Mesendoderm (in vitro differentiated cells): Measurements from ENCODE around the gene TTLL6.
A peak's percentile ranks its signal among the peaks of the same experiment; 100 is the strongest.

Source experiments
- DNase-seq: peaks from one replicate; pipeline ENCODE4 v3.0.0; 2013
- H2AK5ac ChIP-seq: 2 replicates; pipeline ENCODE4 v1.6.1; 2013; ENCODE audit warnings: low read length, inconsistent platforms
- H2BK120ac ChIP-seq: 2 replicates; pipeline ENCODE4 v1.6.1; 2013; ENCODE audit warnings: low read depth, mild to moderate bottlenecking, low read length, moderate library complexity, mixed read lengths
- H2BK15ac ChIP-seq: replicated peaks from 2 replicates; pipeline ENCODE4 v1.6.1; 2013; ENCODE audit warnings: low read depth, mild to moderate bottlenecking, moderate library complexity
- H2BK5ac ChIP-seq: 2 replicates; pipeline ENCODE4 v1.6.1; 2013; ENCODE audit warnings: low read length, inconsistent platforms
- H3K18ac ChIP-seq: 2 replicates; pipeline ENCODE4 v1.6.1; 2013; ENCODE audit warnings: mild to moderate bottlenecking, low read length, mixed read lengths
- H3K23ac ChIP-seq: one replicate; pipeline ENCODE4 v1.6.1; 2013; ENCODE audit warnings: low read length
- H3K27ac ChIP-seq: 2 replicates; pipeline ENCODE4 v1.5.1; 2013; ENCODE audit warnings: low read depth, mild to moderate bottlenecking, inconsistent platforms, low read length, moderate library complexity
- H3K27me3 ChIP-seq: 2 replicates; pipeline ENCODE4 v1.6.1; 2013; ENCODE audit warnings: low read length, control low read depth, mild to moderate bottlenecking, inconsistent platforms; ENCODE audit not compliant: insufficient read depth, poor library complexity
- H3K36me3 ChIP-seq: 2 replicates; pipeline ENCODE4 v1.6.1; 2013; ENCODE audit warnings: low read length, inconsistent platforms; ENCODE audit not compliant: control insufficient read depth, insufficient read depth
- H3K4ac ChIP-seq: one replicate; pipeline ENCODE4 v1.6.1; 2013; ENCODE audit warnings: low read depth, mild to moderate bottlenecking, low read length, moderate library complexity
- H3K4me1 ChIP-seq: 2 replicates; pipeline ENCODE4 v1.6.1; 2013; ENCODE audit warnings: low read depth, low read length, inconsistent platforms; ENCODE audit not compliant: control insufficient read depth
- H3K4me2 ChIP-seq: 2 replicates; pipeline ENCODE4 v1.6.1; 2013; ENCODE audit warnings: low read length
- H3K4me3 ChIP-seq: 2 replicates; pipeline ENCODE4 v1.5.1; 2013; ENCODE audit warnings: mild to moderate bottlenecking, low read length
- H3K56ac ChIP-seq: one replicate; pipeline ENCODE4 v1.6.1; 2013; ENCODE audit warnings: low read length
- H3K79me1 ChIP-seq: 2 replicates; pipeline ENCODE4 v1.6.1; 2013; ENCODE audit warnings: low read length, inconsistent platforms
- H3K79me2 ChIP-seq: 2 replicates; pipeline ENCODE4 v1.6.1; 2013; ENCODE audit warnings: mild to moderate bottlenecking, low read length; ENCODE audit not compliant: control insufficient read depth, insufficient read depth
- H3K9ac ChIP-seq: 2 replicates; pipeline ENCODE4 v1.6.1; 2013; ENCODE audit warnings: low read length, inconsistent platforms
- H4K5ac ChIP-seq: one replicate; pipeline ENCODE4 v1.6.1; 2013; ENCODE audit warnings: low read length
- H4K8ac ChIP-seq: one replicate; pipeline ENCODE4 v1.6.1; 2013; ENCODE audit warnings: low read depth, mild to moderate bottlenecking, control low read depth, low read length, moderate library complexity
- WGBS: extraction: QIAGEN DNeasy Blood & Tissue Kit; methylation state at CpG from one replicate; pipeline ENCODE4 v1.1.7; 2013; ENCODE audit warnings: low lambda C conversion rate, missing lambda C conversion rate; ENCODE audit not compliant: insufficient coverage; ENCODE audit errors: extremely low coverage; 5-methylcytosine and 5-hydroxymethylcytosine counted together

TTLL6 gene

GRCh38 chr17:48749621-48750553 is 67.1 kb downstream of the TTLL6 start:
- Histone ChIP-seq H3K27ac (no peak overlapping the region), H2BK120ac (no peak overlapping the region), H2BK5ac (no peak overlapping the region), H3K79me2 (no peaks in the 10 kb centered on the region), H2BK15ac (no peak overlapping the region), H3K23ac (peak overlapping the region; percentile 73), H3K4me3 (no peak overlapping the region), H3K36me3 (no peaks in the 10 kb centered on the region), H3K27me3 (peaks cover 83% of the 10 kb centered on the region), H3K18ac (no peak overlapping the region), H2AK5ac (no peak overlapping the region), H4K5ac (no peak overlapping the region), H3K56ac (peak overlapping the region; percentile 35), H4K8ac (no peak overlapping the region), H3K79me1 (no peaks in the 10 kb centered on the region), H3K4ac (no peak overlapping the region), H3K4me2 (peak overlapping the region; percentile 14), H3K4me1 (peaks cover 3% of the 10 kb centered on the region), H3K9ac (no peak overlapping the region)
- peak; percentile 48 for DNase-seq
- no CpG with 5 or more reads among the region's 32 CpGs for WGBS

DNA sequence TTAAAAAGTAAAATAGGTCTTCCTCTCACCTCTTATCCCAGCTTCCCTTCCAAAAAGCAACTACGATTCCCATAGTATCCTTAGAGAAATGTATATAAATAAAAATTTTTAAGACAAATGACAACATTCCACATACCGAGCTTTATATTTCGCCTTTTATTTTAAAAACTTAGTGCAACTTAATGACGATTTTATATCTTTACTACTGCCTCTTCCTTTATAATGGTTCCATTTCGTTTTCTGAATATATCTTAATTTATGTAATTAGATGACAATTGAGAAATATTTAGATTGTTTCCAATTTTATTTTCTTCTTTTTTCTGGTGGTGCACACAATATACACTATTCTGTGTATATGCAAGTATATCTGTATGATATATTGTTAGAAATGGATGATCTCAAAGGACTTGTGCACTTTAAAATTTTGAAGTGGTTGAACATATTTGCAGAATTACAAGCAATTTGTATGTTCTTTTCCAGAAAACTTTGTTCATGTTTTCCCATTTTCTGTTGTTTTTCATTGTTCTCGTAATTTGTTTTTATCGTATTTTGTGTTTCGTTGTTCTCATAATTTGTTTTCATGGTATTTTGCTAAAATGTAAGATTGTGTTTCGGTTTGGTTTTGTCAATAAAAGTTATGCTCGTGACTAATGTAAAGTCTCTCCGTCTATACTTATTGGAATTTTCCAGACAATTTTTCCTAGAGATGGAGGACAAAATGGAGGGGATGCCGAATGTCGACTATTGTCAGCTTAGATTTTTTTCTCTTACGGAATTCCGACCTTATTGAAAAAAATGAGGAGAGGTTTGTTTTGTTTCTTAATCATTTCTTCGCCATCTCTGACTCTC is 68.1 kb downstream of the TTLL6 start:
- no peaks in the 10 kb centered on the region for H3K79me1 ChIP-seq
- WGBS: 100% methylated on average over 4 of the region's 16 CpGs
- no peak for DNase-seq
- no peak overlapping the region for H3K4me2 ChIP-seq
- no peak overlapping the region for H2BK120ac ChIP-seq
- H2BK5ac ChIP-seq: no peak overlapping the region
- no peak overlapping the region for H4K8ac ChIP-seq
- no peak overlapping the region for H3K27ac ChIP-seq
- peaks cover 3% of the 10 kb centered on the region for H3K4me1 ChIP-seq
- H3K18ac ChIP-seq: no peak overlapping the region
- H4K5ac ChIP-seq: no peak overlapping the region
- no peak overlapping the region for H3K4me3 ChIP-seq
- H3K9ac ChIP-seq: no peak overlapping the region
- no peak overlapping the region for H3K23ac ChIP-seq
- no peaks in the 10 kb centered on the region for H3K36me3 ChIP-seq
- H3K27me3 ChIP-seq: peaks cover 81% of the 10 kb centered on the region
- H3K56ac ChIP-seq: no peak overlapping the region
- no peak overlapping the region for H2AK5ac ChIP-seq
- H3K79me2 ChIP-seq: no peaks in the 10 kb centered on the region
- no peak overlapping the region for H3K4ac ChIP-seq
- H2BK15ac ChIP-seq: no peak overlapping the region

GRCh38 chr17:48747445-48748363 is 69.3 kb downstream of the TTLL6 start:
- peaks cover 79% of the 10 kb centered on the region for H3K27me3 ChIP-seq
- no peak overlapping the region for H2BK15ac ChIP-seq
- H2AK5ac ChIP-seq: no peak overlapping the region
- no peak overlapping the region for H4K8ac ChIP-seq
- H3K18ac ChIP-seq: peak overlapping the region; percentile 31
- H2BK120ac ChIP-seq: no peak overlapping the region
- no peaks in the 10 kb centered on the region for H3K79me2 ChIP-seq
- H3K9ac ChIP-seq: no peak overlapping the region
- no peak overlapping the region for H3K23ac ChIP-seq
- no peak overlapping the region for H2BK5ac ChIP-seq
- DNase-seq: peak; percentile 65
- H4K5ac ChIP-seq: no peak overlapping the region
- H3K4ac ChIP-seq: no peak overlapping the region
- no peaks in the 10 kb centered on the region for H3K79me1 ChIP-seq
- no peak overlapping the region for H3K4me3 ChIP-seq
- H3K4me1 ChIP-seq: peaks cover 3% of the 10 kb centered on the region
- H3K4me2 ChIP-seq: peak overlapping the region; percentile 16
- no peak overlapping the region for H3K56ac ChIP-seq
- whole genome bisulfite sequencing: no CpG with 5 or more reads among the region's 53 CpGs
- no peak overlapping the region for H3K27ac ChIP-seq
- no peaks in the 10 kb centered on the region for H3K36me3 ChIP-seq

GRCh38 chr17:48746916-48747444 is 70.0 kb downstream of the TTLL6 start:
- Histone ChIP-seq H3K4me2 (no peak overlapping the region), H3K79me2 (no peaks in the 10 kb centered on the region), H3K36me3 (no peaks in the 10 kb centered on the region), H3K23ac (no peak overlapping the region), H2BK15ac (no peak overlapping the region), H3K79me1 (no peaks in the 10 kb centered on the region), H4K8ac (no peak overlapping the region), H3K9ac (no peak overlapping the region), H3K56ac (peak overlapping the region; percentile 2), H4K5ac (no peak overlapping the region), H3K4ac (no peak overlapping the region), H3K4me1 (peaks cover 3% of the 10 kb centered on the region), H2AK5ac (no peak overlapping the region), H2BK120ac (no peak overlapping the region), H3K18ac (peak overlapping the region; percentile 31), H3K27ac (no peak overlapping the region), H3K27me3 (peaks cover 77% of the 10 kb centered on the region), H3K4me3 (no peak overlapping the region), H2BK5ac (no peak overlapping the region)
- no CpG with 5 or more reads among the region's 21 CpGs for WGBS
- no peak for DNase-seq
